Esophagus (tissue), 2 donors: ENCODE data around the gene EXOC8. TPM values are rescaled to one million over a fixed set of nuclear protein-coding genes. Genes with fewer than 3 reads are reported as not detected.

Experiments
- H3K27ac ChIP-seq, 2 donors: one replicate each; pipeline ENCODE4 v1.5.1; 2013; ENCODE audit warnings: low read depth in 2 of 2, mild to moderate bottlenecking in 2 of 2, inconsistent platforms in 1 of 2, low read length in 1 of 2, moderate library complexity in 1 of 2
- H3K27me3 ChIP-seq, 2 donors: one replicate each; pipeline ENCODE4 v1.6.1; 2013; ENCODE audit warnings: low read length in 2 of 2, control low read depth in 1 of 2, mild to moderate bottlenecking in 1 of 2; ENCODE audit not compliant: insufficient read depth in 2 of 2, control insufficient read depth in 1 of 2
- H3K36me3 ChIP-seq, 2 donors: one replicate each; pipeline ENCODE4 v1.6.1; 2013; ENCODE audit warnings: low read length in 1 of 2; ENCODE audit not compliant: control insufficient read depth in 2 of 2, insufficient read depth in 2 of 2
- H3K4me1 ChIP-seq, 2 donors: one replicate each; pipeline ENCODE4 v1.6.1; 2013; ENCODE audit warnings: low read length in 1 of 2; ENCODE audit not compliant: control insufficient read depth in 2 of 2, insufficient read depth in 2 of 2
- H3K4me3 ChIP-seq, 2 donors: one replicate each; pipeline ENCODE4 v1.5.1; 2013; ENCODE audit warnings: low read length in 2 of 2, mild to moderate bottlenecking in 2 of 2, low read depth in 1 of 2, moderate library complexity in 1 of 2
- H3K9me3 ChIP-seq, 2 donors: one replicate each; pipeline ENCODE4 v1.6.1; 2013; ENCODE audit warnings: mild to moderate bottlenecking in 2 of 2, low read depth in 1 of 2, low read length in 1 of 2, moderate library complexity in 1 of 2; ENCODE audit not compliant: control insufficient read depth in 2 of 2, insufficient read depth in 1 of 2
- WGBS, 2 donors: extraction: QIAGEN DNeasy Blood & Tissue Kit; methylation state at CpG; one replicate each; pipeline ENCODE4 v1.1.7; 2013; 5-methylcytosine and 5-hydroxymethylcytosine counted together
- polyA plus RNA-seq, 2 donors: library from polyadenylated mRNA; stranded (reverse); fragments of 200-250 nt; gene quantifications; one replicate each; pipeline ENCODE4 v1.2.3, GENCODE V29; 2013
- donor health status: healthy with polysubstance abuse.
- donor health status: Bipolar disorder and iron deficiency.

Gene EXOC8
- polyA plus RNA-seq, 2 donors: 3.0 to 3.6 TPM

- H3K27me3 ChIP-seq: no peaks in the 10 kb centered on the region
- no peaks in the 10 kb centered on the region for H3K9me3 ChIP-seq
- no peaks in the 10 kb centered on the region for H3K36me3 ChIP-seq
- H3K4me1 ChIP-seq: no peaks in the 10 kb centered on the region
- 88 to 92% methylated on average over 9 of the region's 9 CpGs for WGBS, 2 donors
- H3K4me3 ChIP-seq: no peak overlapping the region
- H3K27ac ChIP-seq: no peak overlapping the region
These were observed 18.6 kb downstream of the EXOC8 start for GRCh38 chr1:231319080-231319479.

GRCh38 chr1:231318568-231318967 is 19.1 kb downstream of the EXOC8 start:
- WGBS, 2 donors: 84 to 89% methylated on average over 4 of the region's 4 CpGs
- H3K27me3 ChIP-seq: no peaks in the 10 kb centered on the region
- no peaks in the 10 kb centered on the region for H3K4me1 ChIP-seq
- H3K36me3 ChIP-seq: no peaks in the 10 kb centered on the region
- H3K27ac ChIP-seq: no peak overlapping the region
- H3K4me3 ChIP-seq: no peak overlapping the region
- no peaks in the 10 kb centered on the region for H3K9me3 ChIP-seq

GRCh38 chr1:231318015-231318355 is 19.7 kb downstream of the EXOC8 start:
- Histone ChIP-seq H3K4me3 (no peak overlapping the region), H3K27ac (no peak overlapping the region), H3K36me3 (no peaks in the 10 kb centered on the region), H3K9me3 (no peaks in the 10 kb centered on the region), H3K27me3 (peaks cover 0 to 2% of the 10 kb centered on the region in 2 donors), H3K4me1 (no peaks in the 10 kb centered on the region)
- 94 to 95% methylated on average over 15 of the region's 15 CpGs for WGBS, 2 donors

- no peaks in the 10 kb centered on the region for H3K36me3 ChIP-seq
- WGBS, 2 donors: 95 to 96% methylated on average over 44 of the region's 44 CpGs
- no peaks in the 10 kb centered on the region for H3K9me3 ChIP-seq
- no peak overlapping the region for H3K27ac ChIP-seq
- no peaks in the 10 kb centered on the region for H3K4me1 ChIP-seq
- peaks cover 0 to 2% of the 10 kb centered on the region in 2 donors for H3K27me3 ChIP-seq
- no peak overlapping the region for H3K4me3 ChIP-seq
These were observed 20.2 kb downstream of the EXOC8 start for GRCh38 chr1:231317306-231318014.

- Histone ChIP-seq H3K4me1 (no peaks in the 10 kb centered on the region), H3K4me3 (no peak overlapping the region), H3K9me3 (no peaks in the 10 kb centered on the region), H3K36me3 (no peaks in the 10 kb centered on the region), H3K27me3 (peaks cover 0 to 2% of the 10 kb centered on the region in 2 donors), H3K27ac (no peak overlapping the region)
- WGBS, 2 donors: 43 to 45% methylated on average over 11 of the region's 11 CpGs
These were observed 21.8 kb downstream of the EXOC8 start for GRCh38 chr1:231315887-231316286.

- Histone ChIP-seq H3K27ac (no peak overlapping the region), H3K27me3 (peaks cover 0 to 2% of the 10 kb centered on the region in 2 donors), H3K36me3 (no peaks in the 10 kb centered on the region), H3K9me3 (no peaks in the 10 kb centered on the region), H3K4me1 (no peaks in the 10 kb centered on the region), H3K4me3 (no peak overlapping the region)
- WGBS, 2 donors: 76 to 82% methylated on average over 4 of the region's 4 CpGs
These were observed 24.0 kb downstream of the EXOC8 start for GRCh38 chr1:231313661-231314060.

GRCh38 chr1:231312432-231312788 is 25.2 kb downstream of the EXOC8 start:
- H3K27me3 ChIP-seq: peaks cover 0 to 2% of the 10 kb centered on the region in 2 donors
- no peaks in the 10 kb centered on the region for H3K4me1 ChIP-seq
- no peaks in the 10 kb centered on the region for H3K36me3 ChIP-seq
- 90 to 93% methylated on average over 5 of the region's 5 CpGs for WGBS, 2 donors
- H3K4me3 ChIP-seq: no peak overlapping the region
- H3K9me3 ChIP-seq: no peaks in the 10 kb centered on the region
- no peak overlapping the region for H3K27ac ChIP-seq

- WGBS, 2 donors: 76 to 78% methylated on average over 8 of the region's 8 CpGs
- Histone ChIP-seq H3K27ac (no peak overlapping the region), H3K4me1 (no peaks in the 10 kb centered on the region), H3K27me3 (peaks cover 0 to 2% of the 10 kb centered on the region in 2 donors), H3K9me3 (no peaks in the 10 kb centered on the region), H3K36me3 (no peaks in the 10 kb centered on the region), H3K4me3 (no peak overlapping the region)
These were observed 25.8 kb downstream of the EXOC8 start for GRCh38 chr1:231311720-231312431.

- no peaks in the 10 kb centered on the region for H3K9me3 ChIP-seq
- H3K4me3 ChIP-seq: no peak overlapping the region
- peaks cover 0 to 2% of the 10 kb centered on the region in 2 donors for H3K27me3 ChIP-seq
- H3K27ac ChIP-seq: no peak overlapping the region
- WGBS, 2 donors: 95 to 97% methylated on average over 10 of the region's 10 CpGs
- H3K4me1 ChIP-seq: no peaks in the 10 kb centered on the region
- H3K36me3 ChIP-seq: no peaks in the 10 kb centered on the region
These were observed 27.2 kb downstream of the EXOC8 start for GRCh38 chr1:231310391-231310934.
